Left renal pelvis (tissue), 4 donors: ENCODE results near the gene FAM131B. TPM values are rescaled to one million over a fixed set of nuclear protein-coding genes. Genes with fewer than 3 reads are reported as not detected.
A peak's percentile ranks its signal among the peaks of the same experiment; 100 is the strongest.

Experiments
- DNase-seq, 4 donors: peaks; one replicate each; pipeline ENCODE4 v3.0.0-alpha.2; 2013; ENCODE audit warnings: low read depth in 4 of 4, low spot score in 3 of 4
- polyA plus RNA-seq, 4 donors: library from polyadenylated mRNA; unstranded; fragments of 120-200 nt; gene quantifications; one replicate each; pipeline ENCODE4 v1.2.1, GENCODE V29; 2013; ENCODE audit not compliant: insufficient read length in 4 of 4

FAM131B gene
- polyA plus RNA-seq, 4 donors = 2.3 to 4.9 (median 2.7) TPM

GRCh38 chr7:143384148-143384547 is 21.6 kb upstream of the FAM131B start:
- DNase-seq = no peak

- DNase-seq = no peak
Observed at GRCh38 chr7:143383642-143383957, 21.1 kb upstream of the FAM131B start.

DNA sequence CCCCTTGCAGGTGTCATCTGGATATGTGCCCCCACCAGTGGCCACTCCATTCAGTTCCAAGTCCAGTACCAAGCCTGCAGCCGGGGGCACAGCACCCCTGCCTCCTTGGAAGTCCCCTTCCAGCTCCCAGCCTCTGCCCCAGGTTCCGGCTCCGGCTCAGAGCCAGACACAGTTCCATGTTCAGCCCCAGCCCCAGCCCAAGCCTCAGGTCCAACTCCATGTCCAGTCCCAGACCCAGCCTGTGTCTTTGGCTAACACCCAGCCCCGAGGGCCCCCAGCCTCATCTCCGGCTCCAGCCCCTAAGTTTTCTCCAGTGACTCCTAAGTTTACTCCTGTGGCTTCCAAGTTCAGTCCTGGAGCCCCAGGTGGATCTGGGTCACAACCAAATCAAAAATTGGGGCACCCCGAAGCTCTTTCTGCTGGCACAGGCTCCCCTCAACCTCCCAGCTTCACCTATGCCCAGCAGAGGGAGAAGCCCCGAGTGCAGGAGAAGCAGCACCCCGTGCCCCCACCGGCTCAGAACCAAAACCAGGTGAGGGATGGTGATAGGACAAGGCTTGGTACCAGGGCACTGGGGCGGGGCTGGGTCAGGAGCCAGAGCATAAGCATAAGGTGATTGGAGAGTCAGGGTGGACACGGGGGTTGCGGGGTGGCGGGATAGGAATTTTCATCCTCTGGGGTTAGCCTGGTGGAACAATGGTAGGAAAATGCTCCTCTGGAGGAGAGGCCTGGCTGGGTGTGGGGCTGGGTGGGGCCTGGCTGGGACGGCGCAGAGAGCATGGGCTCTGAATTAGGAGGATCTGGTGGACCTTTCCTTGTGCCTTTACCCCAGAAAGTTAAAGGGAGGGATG is 20.5 kb upstream of the FAM131B start:
- no peak for DNase-seq

GRCh38 chr7:143382126-143382790 is 19.7 kb upstream of the FAM131B start:
- DNase-seq = no peak

DNA sequence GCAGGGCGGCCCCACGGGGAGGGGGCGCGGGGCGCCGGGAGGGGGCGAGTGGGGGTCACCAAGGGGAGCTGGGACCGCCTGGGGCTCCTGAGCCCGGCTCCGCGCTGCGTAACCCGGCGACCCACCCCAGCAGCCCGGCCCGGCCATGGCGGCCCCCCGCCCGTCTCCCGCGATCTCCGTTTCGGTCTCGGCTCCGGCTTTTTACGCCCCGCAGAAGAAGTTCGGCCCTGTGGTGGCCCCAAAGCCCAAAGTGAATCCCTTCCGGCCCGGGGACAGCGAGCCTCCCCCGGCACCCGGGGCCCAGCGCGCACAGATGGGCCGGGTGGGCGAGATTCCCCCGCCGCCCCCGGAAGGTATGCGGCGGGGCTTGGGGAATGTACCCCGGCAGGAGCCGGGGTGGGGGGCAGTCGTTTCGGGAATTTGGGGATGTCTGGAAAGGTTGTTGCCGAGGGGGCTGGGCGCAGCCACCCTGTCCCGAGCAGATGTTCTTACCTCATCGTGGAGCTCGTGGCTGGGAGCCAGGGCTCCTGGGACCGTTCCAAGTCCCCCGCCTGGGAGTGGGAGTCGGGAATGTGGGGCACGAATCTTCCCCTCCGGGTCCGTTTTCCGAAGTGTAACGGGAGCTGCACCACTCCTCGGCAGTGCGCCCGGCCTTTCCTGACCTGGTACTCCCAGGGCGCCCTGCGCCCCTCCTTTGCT is 19.1 kb upstream of the FAM131B start:
- peak in 1 of 4 donors; percentile 56 for DNase-seq

GRCh38 chr7:143380646-143381426 is 18.3 kb upstream of the FAM131B start, which contains the start of gene ZYX:
ZYX (plus strand) TSS chr7:143381345; CDS start chr7:143381572, 227 bp downstream.
- peak; percentile 77 to 84 (median 80) for DNase-seq

GRCh38 chr7:143380260-143380645 is 17.7 kb upstream of the FAM131B start:
- DNase-seq = peak; percentile 75 to 88 (median 82)

GRCh38 chr7:143379611-143380259 is 17.2 kb upstream of the FAM131B start:
- DNase-seq = no peak

- no peak for DNase-seq
Observed at GRCh38 chr7:143376396-143376795, 13.9 kb upstream of the FAM131B start.

- no peak for DNase-seq
Observed at GRCh38 chr7:143375298-143376034, 13.0 kb upstream of the FAM131B start.

- no peak for DNase-seq
Observed at GRCh38 chr7:143374561-143374960, 12.0 kb upstream of the FAM131B start.

DNA sequence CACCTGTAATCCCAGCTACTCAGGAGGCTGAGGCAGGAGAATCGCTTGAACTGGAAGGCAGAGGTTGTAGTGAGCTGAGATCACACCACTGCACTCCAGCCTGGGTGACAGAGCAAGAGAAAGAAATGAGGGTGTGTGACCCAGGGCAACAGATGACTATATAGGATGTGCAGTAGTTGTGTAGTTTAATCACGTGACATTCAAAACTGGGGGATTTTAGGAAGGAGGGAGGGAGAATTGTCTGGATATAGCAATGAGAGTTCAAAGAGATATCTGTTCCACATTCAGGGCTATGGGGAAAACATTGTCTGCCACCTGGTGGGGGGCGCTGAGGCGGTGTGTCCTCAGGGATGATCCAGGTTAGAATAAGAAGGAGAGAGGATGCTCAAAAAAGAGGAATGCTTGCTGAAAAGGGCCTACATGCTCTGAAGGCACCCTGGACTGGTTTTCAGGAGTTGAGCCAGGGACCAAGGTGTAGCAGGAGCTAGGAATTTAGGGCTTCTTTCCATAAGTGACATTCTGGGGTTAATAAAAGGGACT is 10.8 kb upstream of the FAM131B start:
- DNase-seq = no peak

DNA sequence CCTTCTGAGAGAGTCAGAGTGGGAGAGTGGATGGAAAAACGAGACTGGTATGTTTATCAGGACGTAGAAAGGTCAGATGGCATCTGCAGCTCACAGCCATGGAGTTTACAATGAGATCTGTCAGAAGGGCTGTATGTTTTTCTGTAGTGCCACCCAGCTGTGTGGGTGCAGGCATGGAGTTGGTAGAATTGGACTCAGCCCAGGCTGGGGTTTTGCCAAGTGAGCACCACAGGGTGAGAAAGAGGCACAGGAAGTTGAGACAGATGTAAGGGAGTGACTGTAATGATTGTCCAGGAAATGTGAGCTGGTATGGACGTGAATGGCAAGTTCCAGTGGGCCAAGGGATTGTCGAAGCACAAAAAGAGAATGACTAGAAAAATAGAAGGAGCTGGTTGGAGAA is 9.6 kb upstream of the FAM131B start:
- DNase-seq = no peak

- DNase-seq = no peak
Observed at GRCh38 chr7:143369678-143370651, 7.5 kb upstream of the FAM131B start.

DNA sequence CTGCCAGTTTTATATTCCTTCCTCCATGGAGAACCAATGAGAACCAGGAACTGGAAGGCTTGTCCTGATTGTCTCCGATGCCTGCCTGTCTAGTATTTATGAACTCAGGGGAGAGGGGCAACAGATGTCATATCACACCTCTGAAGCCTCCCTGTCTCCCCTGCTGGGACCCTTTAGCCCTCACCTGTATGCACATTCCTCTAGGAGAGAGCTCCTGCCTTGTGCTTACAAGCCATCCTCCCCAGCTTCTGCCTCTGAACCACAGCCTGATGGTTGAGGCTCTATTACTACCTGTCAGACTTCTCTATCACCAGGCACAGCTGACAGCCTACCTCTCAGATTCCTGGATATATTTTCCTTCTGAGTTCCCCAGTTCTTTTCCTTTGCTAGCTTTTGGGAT is 5.9 kb upstream of the FAM131B start:
- no peak for DNase-seq

- DNase-seq = no peak
Observed at GRCh38 chr7:143367972-143368371, 5.5 kb upstream of the FAM131B start.

- no peak for DNase-seq
Observed at GRCh38 chr7:143363016-143363937, 764 bp upstream of the FAM131B start.
